Measurements from ENCODE around the gene ATP6V1F. TPM values are rescaled to one million over a fixed set of nuclear protein-coding genes. Genes with fewer than 3 reads are reported as not detected.

The ATP6V1F gene
- total and polyA plus RNA-seq, 10 donors, result 78.3 to 285 (median 91.5) TPM

DNA sequence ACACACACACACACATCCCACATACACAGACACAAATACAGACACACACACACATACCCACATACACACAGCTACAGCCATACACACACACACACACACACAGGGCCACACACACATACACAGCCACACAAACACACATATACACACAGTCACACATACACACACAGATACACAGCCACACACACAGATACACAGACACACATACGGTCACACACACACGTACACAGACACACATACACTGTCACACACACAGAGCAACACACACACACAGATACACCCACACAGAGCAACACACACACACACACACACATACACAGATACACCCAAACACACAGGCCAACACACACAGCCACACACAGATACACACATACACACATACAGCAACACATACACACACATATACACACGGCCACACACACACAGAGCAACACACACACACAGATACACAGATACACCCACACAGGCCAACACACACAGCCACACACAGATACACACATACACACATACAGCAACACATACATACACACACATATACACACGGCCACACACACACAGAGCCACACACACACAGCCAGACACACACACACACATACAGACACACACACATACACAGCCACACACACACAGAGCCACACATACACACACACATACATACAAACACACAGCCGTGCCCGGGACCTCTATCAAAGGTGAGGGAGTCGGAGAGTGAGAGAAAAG lies 25.5 kb downstream of the ATP6V1F start:
- TF ChIP-seq POLR2AphosphoS5 (IDR thresholded peaks at IDR 0.05) (no peak), POLR2A (IDR thresholded peaks at IDR 0.05) (no peak)
- TF ChIP-seq, protein P1, sequence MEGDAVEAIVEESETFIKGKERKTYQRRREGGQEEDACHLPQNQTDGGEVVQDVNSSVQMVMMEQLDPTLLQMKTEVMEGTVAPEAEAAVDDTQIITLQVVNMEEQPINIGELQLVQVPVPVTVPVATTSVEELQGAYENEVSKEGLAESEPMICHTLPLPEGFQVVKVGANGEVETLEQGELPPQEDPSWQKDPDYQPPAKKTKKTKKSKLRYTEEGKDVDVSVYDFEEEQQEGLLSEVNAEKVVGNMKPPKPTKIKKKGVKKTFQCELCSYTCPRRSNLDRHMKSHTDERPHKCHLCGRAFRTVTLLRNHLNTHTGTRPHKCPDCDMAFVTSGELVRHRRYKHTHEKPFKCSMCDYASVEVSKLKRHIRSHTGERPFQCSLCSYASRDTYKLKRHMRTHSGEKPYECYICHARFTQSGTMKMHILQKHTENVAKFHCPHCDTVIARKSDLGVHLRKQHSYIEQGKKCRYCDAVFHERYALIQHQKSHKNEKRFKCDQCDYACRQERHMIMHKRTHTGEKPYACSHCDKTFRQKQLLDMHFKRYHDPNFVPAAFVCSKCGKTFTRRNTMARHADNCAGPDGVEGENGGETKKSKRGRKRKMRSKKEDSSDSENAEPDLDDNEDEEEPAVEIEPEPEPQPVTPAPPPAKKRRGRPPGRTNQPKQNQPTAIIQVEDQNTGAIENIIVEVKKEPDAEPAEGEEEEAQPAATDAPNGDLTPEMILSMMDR (IDR thresholded peaks at IDR 0.05 in 8 of 11, conservative IDR thresholded peaks at IDR 0.05 in 3 of 11), result no peak
- 89 to 97% (median 91%) methylated on average over 7 of the region's 7 CpGs for WGBS, 5 donors
- peaks cover 0 to 26% (median 13%) of the 10 kb centered on the region in 6 donors for H3K4me1 ChIP-seq
- intact Hi-C loops (cut with DNase I; ENCODE audit: low total_unique reads), result loop anchor here (10.0 kb wide), 1 partner anchor 273 kb away; no protein-coding TSS in a partner anchor
- no peak overlapping the region for H3K27ac ChIP-seq
- DNase-seq, result peak; percentile 7
- H3K27me3 ChIP-seq (replicated peaks in 1 of 7), result peaks cover 0 to 65% (median 13%) of the 10 kb centered on the region in 7 donors
- no peaks in the 10 kb centered on the region for H3K36me3 ChIP-seq
- no peaks in the 10 kb centered on the region for H3K9me3 ChIP-seq
- H3K4me3 ChIP-seq, result no peak overlapping the region

DNA sequence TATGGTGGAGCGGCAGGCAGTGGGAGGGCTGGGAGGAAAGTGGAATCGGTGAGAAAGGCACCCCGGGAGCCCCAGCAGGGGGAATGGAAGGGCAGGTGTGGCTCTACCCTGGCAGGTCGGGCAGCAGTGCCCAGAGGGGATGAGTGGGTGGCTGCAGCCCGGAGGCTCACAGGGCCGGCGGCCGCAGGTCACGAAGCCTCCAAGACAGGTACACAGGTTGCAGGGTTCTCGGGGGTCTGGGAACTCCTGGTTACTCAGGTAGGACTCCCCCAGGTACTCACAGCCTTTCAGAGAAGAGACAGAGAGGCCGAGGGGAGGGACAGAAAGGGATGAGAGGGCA lies 26.1 kb downstream of the ATP6V1F start:
- peaks cover 0 to 22% (median 11%) of the 10 kb centered on the region in 6 donors for H3K4me1 ChIP-seq
- TF ChIP-seq, protein P1 (IDR thresholded peaks at IDR 0.05 in 8 of 11, conservative IDR thresholded peaks at IDR 0.05 in 3 of 11), result no peak
- TF ChIP-seq POLR2A (IDR thresholded peaks at IDR 0.05), result no peak
- TF ChIP-seq POLR2AphosphoS5 (IDR thresholded peaks at IDR 0.05), result no peak
- DNase-seq, result peak; percentile 64
- no peaks in the 10 kb centered on the region for H3K9me3 ChIP-seq
- H3K27me3 ChIP-seq (replicated peaks in 1 of 7), result peaks cover 0 to 65% (median 13%) of the 10 kb centered on the region in 7 donors
- intact Hi-C loops (cut with DNase I; ENCODE audit: low total_unique reads), result loop anchor here (10.0 kb wide), 1 partner anchor 274 kb away; no protein-coding TSS in a partner anchor
- H3K27ac ChIP-seq, result no peak overlapping the region
- WGBS, 5 donors, result 79 to 92% (median 90%) methylated on average over 11 of the region's 11 CpGs
- H3K36me3 ChIP-seq, result no peaks in the 10 kb centered on the region
- no peak overlapping the region for H3K4me3 ChIP-seq

DNA sequence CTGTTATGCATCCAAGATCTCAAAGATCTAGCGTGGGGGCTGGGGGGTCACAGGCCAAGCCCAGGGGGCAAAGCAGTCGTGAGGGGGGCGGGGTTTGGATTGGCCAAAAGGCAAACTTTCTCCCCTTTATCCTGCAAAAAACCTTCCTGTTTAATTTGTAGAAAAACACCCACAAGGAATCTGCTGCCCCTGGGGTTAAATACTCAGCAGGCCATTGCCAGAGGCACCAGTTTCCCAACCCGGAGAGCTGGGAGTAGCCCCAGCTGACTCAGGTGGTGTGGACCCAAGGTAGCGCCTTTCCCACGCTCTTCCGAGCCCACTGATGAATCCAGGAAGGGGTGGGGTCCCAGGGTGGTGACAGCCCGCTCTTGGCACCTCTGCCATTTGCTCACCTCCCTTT lies 26.5 kb downstream of the ATP6V1F start:
- H3K27me3 ChIP-seq (replicated peaks in 1 of 7), result peaks cover 0 to 65% (median 13%) of the 10 kb centered on the region in 7 donors
- intact Hi-C loops (cut with DNase I; ENCODE audit: low total_unique reads), result loop anchor here (10.0 kb wide), 1 partner anchor 274 kb away; no protein-coding TSS in a partner anchor
- no peak for TF ChIP-seq POLR2AphosphoS5 (IDR thresholded peaks at IDR 0.05)
- H3K9me3 ChIP-seq, result no peaks in the 10 kb centered on the region
- H3K4me3 ChIP-seq, result no peak overlapping the region
- DNase-seq, result peak; percentile 34
- H3K4me1 ChIP-seq, result peaks cover 0 to 18% (median 7%) of the 10 kb centered on the region in 6 donors
- 72 to 83% (median 73%) methylated on average over 8 of the region's 8 CpGs for WGBS, 5 donors
- H3K27ac ChIP-seq, result no peak overlapping the region
- no peaks in the 10 kb centered on the region for H3K36me3 ChIP-seq

DNA sequence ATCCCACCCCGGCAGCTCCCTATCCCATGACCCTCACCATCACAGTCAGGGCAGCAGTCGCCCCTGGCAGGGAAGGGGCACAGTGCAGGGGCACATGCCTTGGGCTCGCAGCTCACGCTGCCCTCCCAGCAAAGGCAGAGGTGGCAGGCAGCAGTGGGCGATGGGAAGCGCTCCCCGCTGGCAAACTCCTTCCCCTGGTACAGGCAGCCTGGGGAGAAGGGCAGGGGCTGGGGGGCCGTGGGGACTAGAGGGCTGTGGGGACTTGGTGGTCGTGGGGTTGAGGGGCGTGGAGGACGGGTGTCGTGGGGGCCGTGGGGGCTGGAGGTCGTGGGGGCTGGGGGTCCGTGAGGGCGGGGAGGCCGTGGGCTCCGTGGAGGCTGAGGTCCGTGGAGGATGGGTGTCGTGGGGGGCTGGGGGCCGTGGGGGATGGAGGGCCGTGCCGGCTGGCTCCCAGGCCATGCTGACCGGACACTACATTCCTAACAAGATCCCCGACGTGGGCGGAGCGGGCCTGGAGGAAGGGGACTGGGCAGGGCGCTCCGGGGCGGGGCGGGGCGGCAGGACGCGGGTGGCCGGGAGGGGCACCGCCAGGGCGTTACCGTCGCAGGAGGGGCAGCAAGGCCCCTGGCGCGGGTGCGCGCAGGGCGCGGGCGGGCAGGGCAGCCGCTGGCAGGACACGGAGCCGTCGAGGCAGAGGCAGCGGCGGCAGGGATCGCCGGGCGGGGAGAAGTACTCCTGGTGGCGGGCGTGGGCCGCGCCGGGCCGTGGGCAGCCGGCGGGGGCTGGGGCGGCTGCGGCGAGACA lies 27.9 kb downstream of the ATP6V1F start:
- intact Hi-C loops (cut with DNase I; ENCODE audit: low total_unique reads), result no loop called here
- WGBS, 5 donors, result 24 to 33% (median 25%) methylated on average over 41 to 67 of the region's 67 CpGs
- no peak overlapping the region for H3K27ac ChIP-seq
- no peaks in the 10 kb centered on the region for H3K9me3 ChIP-seq
- TF ChIP-seq, protein P1 (IDR thresholded peaks at IDR 0.05 in 8 of 11, conservative IDR thresholded peaks at IDR 0.05 in 3 of 11), result no peak
- TF ChIP-seq POLR2AphosphoS5 (IDR thresholded peaks at IDR 0.05) (no peak), POLR2A (IDR thresholded peaks at IDR 0.05) (no peak)
- DNase-seq, result peak; percentile 79
- no peaks in the 10 kb centered on the region for H3K36me3 ChIP-seq
- peak overlapping the region in 7 of 8 donors; percentile 13 to 67 (median 32) for H3K4me3 ChIP-seq
- peaks cover 0 to 14% (median 7%) of the 10 kb centered on the region in 6 donors for H3K4me1 ChIP-seq
- peaks cover 0 to 53% (median 13%) of the 10 kb centered on the region in 7 donors for H3K27me3 ChIP-seq (replicated peaks in 1 of 7)

Data from spleen (tissue), 11 donors.